GM12872 (cell line): ENCODE data around the gene TUBA8.

Experiments
- TF ChIP-seq, protein P1 (sequence below): IDR thresholded peaks from 3 replicates; pipeline ENCODE4 v1.5.1; 2011; ENCODE audit warnings: low read depth, mild to moderate bottlenecking, low read length, moderate library complexity; ENCODE audit not compliant: insufficient read depth

Gene TUBA8

DNA sequence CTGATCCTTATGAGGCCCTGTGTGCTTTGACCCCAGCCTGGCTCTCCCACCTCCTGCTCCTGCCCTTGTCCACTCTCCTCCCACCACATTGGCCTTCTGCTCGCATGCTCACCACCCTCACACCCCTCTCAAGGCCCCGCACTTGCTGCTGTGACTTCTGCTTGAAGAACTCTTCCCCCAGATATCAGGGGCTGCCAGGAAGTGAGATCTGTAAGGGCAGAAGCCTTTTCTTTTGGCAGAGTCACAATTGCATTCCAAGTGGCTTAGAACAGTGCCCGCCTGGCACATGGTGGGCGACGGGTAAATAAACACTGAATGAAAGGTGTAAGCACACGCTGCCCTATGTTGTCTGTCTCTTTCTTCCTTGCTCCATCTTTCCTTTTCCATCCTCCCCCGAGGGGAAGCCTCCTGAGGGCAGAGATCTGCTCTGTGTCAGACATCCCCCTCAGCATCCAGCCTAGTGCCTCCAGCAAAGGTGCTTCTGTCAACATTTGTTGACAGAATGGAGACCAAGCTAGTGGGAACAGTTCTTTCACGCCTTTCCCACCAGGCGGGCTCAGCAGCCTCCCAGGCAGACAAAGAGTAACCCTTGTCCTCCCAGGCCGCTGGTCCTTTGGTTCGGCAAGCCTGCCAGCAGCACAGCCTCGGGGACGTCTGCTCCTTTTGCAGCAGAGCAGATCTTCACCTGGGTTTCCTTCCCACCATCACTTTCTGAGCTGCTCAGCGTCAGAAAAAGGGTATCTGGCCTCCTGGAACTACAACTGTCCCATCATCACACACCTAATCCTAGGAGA lies 42.9 kb upstream of the TUBA8 start:
- TF ChIP-seq, protein P1, sequence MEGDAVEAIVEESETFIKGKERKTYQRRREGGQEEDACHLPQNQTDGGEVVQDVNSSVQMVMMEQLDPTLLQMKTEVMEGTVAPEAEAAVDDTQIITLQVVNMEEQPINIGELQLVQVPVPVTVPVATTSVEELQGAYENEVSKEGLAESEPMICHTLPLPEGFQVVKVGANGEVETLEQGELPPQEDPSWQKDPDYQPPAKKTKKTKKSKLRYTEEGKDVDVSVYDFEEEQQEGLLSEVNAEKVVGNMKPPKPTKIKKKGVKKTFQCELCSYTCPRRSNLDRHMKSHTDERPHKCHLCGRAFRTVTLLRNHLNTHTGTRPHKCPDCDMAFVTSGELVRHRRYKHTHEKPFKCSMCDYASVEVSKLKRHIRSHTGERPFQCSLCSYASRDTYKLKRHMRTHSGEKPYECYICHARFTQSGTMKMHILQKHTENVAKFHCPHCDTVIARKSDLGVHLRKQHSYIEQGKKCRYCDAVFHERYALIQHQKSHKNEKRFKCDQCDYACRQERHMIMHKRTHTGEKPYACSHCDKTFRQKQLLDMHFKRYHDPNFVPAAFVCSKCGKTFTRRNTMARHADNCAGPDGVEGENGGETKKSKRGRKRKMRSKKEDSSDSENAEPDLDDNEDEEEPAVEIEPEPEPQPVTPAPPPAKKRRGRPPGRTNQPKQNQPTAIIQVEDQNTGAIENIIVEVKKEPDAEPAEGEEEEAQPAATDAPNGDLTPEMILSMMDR: no peak

DNA sequence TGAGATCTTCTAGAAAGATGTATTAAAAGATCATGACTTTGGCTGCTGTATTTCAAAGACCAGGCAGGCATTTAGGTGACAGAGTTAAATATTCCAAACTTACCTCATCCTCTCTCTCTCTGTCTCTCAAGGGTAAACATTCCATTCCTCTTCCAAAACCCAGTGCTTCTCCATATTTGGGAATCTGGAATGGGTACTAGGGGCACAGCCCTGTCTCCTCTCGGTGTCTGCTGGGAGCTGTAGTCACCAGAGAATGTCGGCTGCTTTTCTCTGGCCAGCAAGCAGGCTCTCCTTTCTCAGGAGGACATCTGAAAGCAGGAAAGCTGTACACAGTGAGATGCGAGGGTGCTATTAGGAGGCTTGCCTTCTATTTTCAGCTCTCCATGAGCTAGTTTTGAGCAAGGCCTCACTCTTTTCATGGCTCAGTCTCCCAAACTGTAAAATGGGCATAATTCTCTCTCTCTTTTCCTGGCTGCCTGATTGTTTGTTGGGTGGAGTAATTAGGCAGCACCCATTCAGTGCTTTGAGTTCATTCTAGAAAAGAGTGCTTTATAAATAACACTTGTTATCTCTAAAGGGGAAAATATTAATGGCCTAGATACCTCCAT lies 42.1 kb upstream of the TUBA8 start:
- TF ChIP-seq, protein P1: no peak

DNA sequence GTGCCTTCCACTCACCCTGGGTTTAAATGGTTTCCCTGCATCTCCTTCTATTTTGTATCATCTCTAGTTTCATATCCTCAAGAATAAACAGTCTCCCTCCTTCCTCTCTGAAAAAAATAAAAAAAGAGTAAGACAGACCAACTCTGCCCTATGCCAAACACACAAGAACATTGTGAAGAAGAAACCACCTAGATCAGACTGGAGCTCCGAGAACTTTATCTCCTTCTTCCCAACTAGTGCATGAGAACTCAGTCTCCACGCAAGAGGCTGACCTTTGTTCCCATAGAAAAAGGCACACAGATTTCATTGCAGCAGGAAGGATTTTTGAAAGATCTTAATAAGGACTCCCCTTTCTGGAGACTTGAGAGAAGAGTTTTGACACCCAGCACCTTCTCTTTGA lies 41.6 kb upstream of the TUBA8 start:
- TF ChIP-seq, protein P1: no peak

DNA sequence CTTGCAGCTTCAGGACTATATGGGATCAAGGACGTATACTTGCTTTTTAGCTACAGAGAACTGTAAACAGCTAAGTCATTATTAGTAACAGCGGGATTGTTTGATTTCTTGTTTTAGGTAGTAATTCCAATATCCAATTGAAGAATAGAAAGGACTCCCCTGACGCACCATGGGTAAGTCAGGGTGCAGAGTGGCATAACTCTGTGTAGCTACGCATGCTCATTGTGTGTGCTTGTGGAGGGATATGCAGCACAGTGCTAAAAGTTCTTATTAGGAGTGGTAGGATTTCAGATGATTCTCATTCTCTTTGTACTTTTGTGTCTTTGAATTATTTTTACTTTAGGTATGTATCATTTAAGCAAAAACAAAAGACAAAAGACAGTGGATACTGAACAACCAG lies 40.6 kb upstream of the TUBA8 start:
- TF ChIP-seq, protein P1: no peak

DNA sequence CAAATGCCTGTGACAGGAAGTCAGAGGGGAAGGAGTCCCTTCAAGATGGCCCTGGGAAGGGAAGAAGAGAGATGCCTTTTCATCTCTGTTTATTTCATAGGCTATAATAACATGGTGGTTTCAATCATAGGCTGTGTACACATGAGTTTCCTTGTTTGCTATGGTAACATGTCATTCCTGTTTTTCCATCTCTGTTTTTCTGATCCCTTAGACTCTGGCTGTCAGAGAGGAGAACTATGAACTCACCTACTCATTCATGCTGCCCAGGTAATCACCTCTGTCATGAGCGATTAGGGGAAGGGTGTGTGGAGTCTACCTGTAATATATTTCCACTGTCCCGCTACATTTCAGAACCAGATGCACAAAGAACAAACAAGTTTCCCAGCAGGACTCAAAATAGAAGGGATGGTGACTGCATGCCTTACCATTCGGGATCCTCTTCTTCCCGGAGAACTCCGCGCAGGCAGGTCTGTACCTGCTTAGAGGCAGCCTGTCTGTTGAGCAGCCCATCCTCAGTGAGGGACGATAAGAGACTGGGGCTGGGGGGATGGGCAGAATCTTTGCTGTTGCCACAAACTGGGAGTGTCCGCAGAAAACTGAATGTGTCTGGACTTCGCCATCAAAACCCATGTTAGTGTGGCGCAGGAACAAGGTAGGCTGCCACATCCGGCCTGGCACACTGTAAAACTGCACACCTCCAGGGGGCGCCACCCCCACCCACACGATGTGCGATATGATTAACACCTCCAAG lies 39.9 kb upstream of the TUBA8 start:
- TF ChIP-seq, protein P1: peak; percentile 55

DNA sequence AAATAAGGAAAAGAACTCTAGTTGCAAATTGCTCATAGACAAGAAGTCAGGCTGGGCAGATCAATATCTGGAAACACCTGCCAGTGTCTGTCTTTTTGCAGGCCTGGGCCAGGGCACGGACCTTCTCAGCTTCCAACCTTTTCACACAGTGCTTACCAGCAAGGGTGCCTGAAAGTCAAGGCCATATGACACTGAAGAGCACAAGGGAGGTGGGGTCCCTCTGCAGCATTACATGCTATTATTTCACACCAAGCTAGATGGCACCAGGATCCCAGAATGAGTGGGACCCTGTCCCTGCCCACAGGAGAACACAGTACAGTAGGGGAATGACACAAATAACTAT lies 38.7 kb upstream of the TUBA8 start:
- TF ChIP-seq, protein P1: no peak

DNA sequence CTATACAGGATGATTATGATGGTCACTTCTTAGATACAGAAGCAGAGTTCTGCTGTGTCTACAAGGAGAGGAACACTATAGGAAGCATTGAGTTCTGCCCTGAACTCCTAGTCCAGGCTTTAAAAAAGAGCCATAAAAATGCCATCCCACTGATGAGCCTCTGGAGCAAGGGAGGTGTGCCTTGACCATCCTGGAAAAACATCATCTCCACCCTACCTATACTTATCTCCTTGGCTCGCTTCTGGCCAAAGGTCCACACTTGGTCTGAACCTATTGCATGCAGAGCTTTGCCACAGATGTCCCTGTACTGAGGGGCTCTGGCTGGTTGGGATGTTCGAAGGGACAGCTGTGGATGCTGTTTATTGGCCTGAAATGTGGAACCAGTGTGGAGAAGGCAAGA lies 37.1 kb upstream of the TUBA8 start:
- TF ChIP-seq, protein P1: no peak
